MCF 10A (cell line): ENCODE measurements around the gene CLEC16A. TPM values are rescaled to one million over a fixed set of nuclear protein-coding genes. Genes with fewer than 3 reads are reported as not detected.

ENCODE experiments used
- BruUV-seq: library from RNA; stranded (reverse); fragments of 400-500 nt; replicated peaks from 2 replicates; lab custom pipeline; 2021; lab: Mats Ljungman, UMichigan
- CTCF ChIA-PET: fragments of 300-600 bp; sonication (Branson Sonifier 250); formaldehyde crosslinking; extraction: SDS; loops from one replicate; lab custom pipeline; 2021; ENCODE audit warnings: antibody characterized with exemption, inconsistent platforms; lab: Yijun Ruan, JAX
- POLR2A ChIA-PET: fragments of 300-600, 350-650 bp; sonication (Branson Sonifier 250); formaldehyde crosslinking; extraction: SDS; loops from one replicate; lab custom pipeline; 2020; ENCODE audit warnings: antibody characterized with exemption, inconsistent platforms; lab: Yijun Ruan, JAX
- DNase-seq: peaks from one replicate; pipeline ENCODE4 v3.0.0-alpha.2; 2018; ENCODE audit not compliant: unreplicated experiment
- H3K27ac Mint-ChIP-seq: one replicate; pipeline ENCODE4 v1.8.0; 2022; ENCODE audit warnings: mild to moderate bottlenecking, low read depth, mixed read lengths; ENCODE audit not compliant: unreplicated experiment
- H3K27me3 Mint-ChIP-seq: one replicate; pipeline ENCODE4 v1.8.0; 2022; ENCODE audit warnings: mixed read lengths; ENCODE audit not compliant: insufficient read depth, unreplicated experiment
- H3K36me3 Mint-ChIP-seq: one replicate; pipeline ENCODE4 v1.8.0; 2022; ENCODE audit warnings: mild to moderate bottlenecking, moderate library complexity, mixed read lengths; ENCODE audit not compliant: insufficient read depth, unreplicated experiment
- H3K4me1 Mint-ChIP-seq: one replicate; pipeline ENCODE4 v1.8.0; 2022; ENCODE audit warnings: mixed read lengths; ENCODE audit not compliant: insufficient read depth, unreplicated experiment
- H3K4me3 Mint-ChIP-seq: one replicate; pipeline ENCODE4 v1.8.0; 2022; ENCODE audit warnings: mild to moderate bottlenecking, moderate library complexity, mixed read lengths; ENCODE audit not compliant: unreplicated experiment
- H3K9me3 Mint-ChIP-seq: one replicate; pipeline ENCODE4 v1.8.0; 2022; ENCODE audit warnings: mixed read lengths; ENCODE audit not compliant: unreplicated experiment
- intact Hi-C: fragments of 100-400 bp; cut with micrococcal nuclease; formaldehyde crosslinking; loops from 2 replicates; pipeline ENCODE4 v1.14.1; 2022
- total RNA-seq: library from RNA; stranded (reverse); gene quantifications from 2 replicates; pipeline ENCODE4 v1.2.3, GENCODE V29; 2022
- TF ChIP-seq, protein P1 (sequence below): fragments of 200-600 bp; IDR thresholded peaks from one replicate; pipeline ENCODE4 v1.8.0; 2022; ENCODE audit warnings: antibody characterized with exemption, mild to moderate bottlenecking; ENCODE audit not compliant: unreplicated experiment

The CLEC16A gene
- total RNA-seq, 1 experiment from 2014 or later = 32.4 TPM

DNA sequence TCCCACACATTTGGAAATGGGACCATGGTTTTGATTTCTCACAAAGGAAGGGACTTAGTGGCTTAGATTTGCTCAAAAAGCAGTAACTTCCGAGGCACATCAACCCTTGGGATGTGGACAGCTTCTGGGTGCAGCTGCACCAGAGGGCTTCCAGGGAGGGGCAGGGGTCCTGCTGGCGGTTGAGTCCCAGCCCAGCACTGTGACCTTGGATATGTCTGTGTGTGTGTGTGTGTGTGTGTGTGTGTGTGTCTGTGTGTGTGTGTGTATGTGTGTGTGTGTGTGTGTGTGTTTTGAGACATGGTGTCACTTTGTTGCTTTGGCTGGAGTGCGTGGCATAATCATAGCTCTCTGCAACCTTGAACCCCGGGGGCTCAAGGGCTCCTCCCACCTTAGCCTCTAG is 130.8 kb downstream of the CLEC16A start:
- H3K27me3 Mint-ChIP-seq = no peaks in the 10 kb centered on the region
- no peaks in the 10 kb centered on the region for H3K9me3 Mint-ChIP-seq
- TF ChIP-seq, protein P1, sequence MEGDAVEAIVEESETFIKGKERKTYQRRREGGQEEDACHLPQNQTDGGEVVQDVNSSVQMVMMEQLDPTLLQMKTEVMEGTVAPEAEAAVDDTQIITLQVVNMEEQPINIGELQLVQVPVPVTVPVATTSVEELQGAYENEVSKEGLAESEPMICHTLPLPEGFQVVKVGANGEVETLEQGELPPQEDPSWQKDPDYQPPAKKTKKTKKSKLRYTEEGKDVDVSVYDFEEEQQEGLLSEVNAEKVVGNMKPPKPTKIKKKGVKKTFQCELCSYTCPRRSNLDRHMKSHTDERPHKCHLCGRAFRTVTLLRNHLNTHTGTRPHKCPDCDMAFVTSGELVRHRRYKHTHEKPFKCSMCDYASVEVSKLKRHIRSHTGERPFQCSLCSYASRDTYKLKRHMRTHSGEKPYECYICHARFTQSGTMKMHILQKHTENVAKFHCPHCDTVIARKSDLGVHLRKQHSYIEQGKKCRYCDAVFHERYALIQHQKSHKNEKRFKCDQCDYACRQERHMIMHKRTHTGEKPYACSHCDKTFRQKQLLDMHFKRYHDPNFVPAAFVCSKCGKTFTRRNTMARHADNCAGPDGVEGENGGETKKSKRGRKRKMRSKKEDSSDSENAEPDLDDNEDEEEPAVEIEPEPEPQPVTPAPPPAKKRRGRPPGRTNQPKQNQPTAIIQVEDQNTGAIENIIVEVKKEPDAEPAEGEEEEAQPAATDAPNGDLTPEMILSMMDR = no peak
- H3K4me1 Mint-ChIP-seq = peaks cover 27% of the 10 kb centered on the region
- peaks cover 31% of the 10 kb centered on the region for H3K36me3 Mint-ChIP-seq
- ChIA-PET CTCF (interaction anchor here (0.5 to 1.4 kb wide), 3 partner anchors 9 to 181 kb away, joined by 3 to 5 read pairs (median 3); partner anchors contain the start of gene SOCS1), POLR2A (interaction anchor here (1.1 kb wide), 1 partner anchor 14 kb away, joined by 3 read pairs; no protein-coding TSS in a partner anchor)
- BruUV-seq = no TSS peak
- H3K4me3 Mint-ChIP-seq = no peak overlapping the region
- DNase-seq = no peak
- intact Hi-C loops = loop anchor here (10.0 kb wide), 1 partner anchor 80 kb away; no protein-coding TSS in a partner anchor
- no peak overlapping the region for H3K27ac Mint-ChIP-seq

GRCh38 chr16:11076259-11077018 is 132.1 kb downstream of the CLEC16A start:
- H3K27ac Mint-ChIP-seq = peak overlapping the region; percentile 95
- H3K4me1 Mint-ChIP-seq = peaks cover 27% of the 10 kb centered on the region
- POLR2A ChIA-PET = no interaction called here

GRCh38 chr16:11078812-11079459 is 134.6 kb downstream of the CLEC16A start:
- peaks cover 27% of the 10 kb centered on the region for H3K4me1 Mint-ChIP-seq
- peak overlapping the region; percentile 95 for H3K27ac Mint-ChIP-seq
- H3K27me3 Mint-ChIP-seq = no peaks in the 10 kb centered on the region
- BruUV-seq = no TSS peak
- peak; percentile 22 for DNase-seq
- peaks cover 22% of the 10 kb centered on the region for H3K36me3 Mint-ChIP-seq
- H3K4me3 Mint-ChIP-seq = no peak overlapping the region
- ChIA-PET POLR2A (interaction anchor here (0.7 to 1.1 kb wide), 2 partner anchors 12 to 950 kb away, joined by 3 read pairs; no protein-coding TSS in a partner anchor), CTCF (interaction anchor here (0.6 to 0.9 kb wide), 2 partner anchors 41 to 176 kb away, joined by 3 read pairs; no protein-coding TSS in a partner anchor)
- TF ChIP-seq, protein P1 = no peak
- intact Hi-C loops = loop anchor here (1.0 to 10.0 kb wide), 2 partner anchors 84 to 108 kb away; no protein-coding TSS in a partner anchor
- no peaks in the 10 kb centered on the region for H3K9me3 Mint-ChIP-seq

More at GRCh38 chr16:11076259-11077018, 132.1 kb downstream of the CLEC16A start:
- CTCF ChIA-PET = interaction anchor here (0.7 to 1.4 kb wide), 3 partner anchors 10 to 243 kb away, joined by 3 to 5 read pairs (median 3); partner anchors contain the start of gene SOCS1
- Mint-ChIP-seq H3K36me3 (peaks cover 25% of the 10 kb centered on the region), H3K4me3 (no peak overlapping the region), H3K9me3 (no peaks in the 10 kb centered on the region), H3K27me3 (no peaks in the 10 kb centered on the region)
- no peak for DNase-seq
- BruUV-seq = no TSS peak
- intact Hi-C loops = loop anchor here (10.0 kb wide), 1 partner anchor 82 kb away; no protein-coding TSS in a partner anchor
- TF ChIP-seq, protein P1 = no peak
